ENCODE results near the gene REELD1. TPM values are rescaled to one million over a fixed set of nuclear protein-coding genes. Genes with fewer than 3 reads are reported as not detected.
A peak's percentile ranks its signal among the peaks of the same experiment; 100 is the strongest.

The REELD1 gene
- total RNA-seq (not detected), polyA plus RNA-seq (ENCODE audit: insufficient read depth in 1 of 8, insufficient read length in 8 of 8, low replicate concordance in 1 of 8) (under 1 TPM in 3 of 8 donors, not detected in 5; 0.08 to 0.13 (median 0.11) TPM)
- long read RNA-seq, donor 1 = 0 reads
- long read RNA-seq, donor 2 = 0 reads
- long read RNA-seq, donor 3 = 0 reads
- long read RNA-seq, donor 4 = 0 reads
- long read RNA-seq, donor 5 = 0 reads
- long read RNA-seq, donor 6 = 0 reads
- long read RNA-seq, donor 7 = 0 reads
- long read RNA-seq, donor 8 = 0 reads
- long read RNA-seq, donor 9 = 0 reads
- long read RNA-seq, donor 10 = 0 reads
- long read RNA-seq, donor 11 = 0 reads

DNA sequence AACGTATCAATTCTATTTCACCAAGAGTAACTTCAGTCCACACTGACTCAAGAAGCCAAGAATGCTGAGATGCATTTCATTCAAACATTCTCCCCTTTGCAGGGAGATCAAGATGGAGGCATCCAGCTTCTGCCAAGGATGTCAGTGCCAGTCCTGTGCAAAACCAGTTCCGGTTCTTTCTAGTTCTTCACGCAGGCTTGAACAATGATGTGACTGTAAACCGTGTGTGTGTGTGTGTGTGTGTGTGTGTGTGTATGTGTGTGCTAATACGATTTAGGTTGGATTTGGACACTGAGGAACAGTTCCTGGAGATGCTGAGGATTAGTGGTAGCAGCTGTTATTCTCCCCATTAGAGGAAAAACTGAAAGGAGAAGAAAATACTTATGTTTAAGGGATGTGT lies at the start of gene REELD1:
TSS of gene REELD1 (plus strand) at position 301 of the 400 bp plus-strand sequence. CDS start 2,415 bp downstream, outside the sequence.
- 87% methylated on average over 4 of the region's 5 CpGs for WGBS (ENCODE audit: insufficient coverage)
- Histone ChIP-seq H3K27ac (ENCODE audit: low read length) (no peak within 1 kb of the TSS), H3K9me3 (replicated peaks; ENCODE audit: control insufficient read depth, low read depth, low read length) (no peaks in the 10 kb centered on the region), H3K27me3 (ENCODE audit: control insufficient read depth, insufficient read depth, low read length) (no peaks in the 10 kb centered on the region), H3K4me3 (ENCODE audit: low read length) (no peak within 1 kb of the TSS), H3K4me1 (ENCODE audit: control insufficient read depth, insufficient read depth, low read length) (no peaks in the 10 kb centered on the region), H3K36me3 (ENCODE audit: control insufficient read depth, insufficient read depth, low read length) (no peaks in the 10 kb centered on the region)
- no peak for DNase-seq

DNA sequence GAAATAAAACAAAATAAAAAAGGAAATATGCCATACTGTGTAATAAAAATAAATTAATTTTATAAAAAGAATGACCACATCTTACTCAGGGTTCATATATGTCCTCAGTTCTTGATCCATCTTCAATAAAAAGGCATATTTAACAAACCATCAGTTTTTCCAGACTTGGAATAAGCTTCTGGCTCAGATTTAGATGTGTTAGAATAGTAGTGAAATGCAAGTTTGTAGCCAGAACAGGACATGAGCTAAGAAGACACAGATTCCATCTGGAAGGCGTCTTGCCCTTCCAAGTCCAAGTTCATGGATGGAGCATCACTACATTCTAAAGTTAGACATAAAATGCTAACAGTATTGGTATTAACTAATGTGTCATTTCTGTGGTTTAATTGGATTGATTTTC lies 49.1 kb upstream of the REELD1 start:
- peak; percentile 90 for DNase-seq
- WGBS (ENCODE audit: insufficient coverage) = no CpG with 5 or more reads among the region's 1 CpG
- Histone ChIP-seq H3K36me3 (ENCODE audit: control insufficient read depth, insufficient read depth, low read length) (no peaks in the 10 kb centered on the region), H3K4me3 (ENCODE audit: low read length) (no peak overlapping the region), H3K9me3 (replicated peaks; ENCODE audit: control insufficient read depth, low read depth, low read length) (peaks cover 9% of the 10 kb centered on the region), H3K4me1 (ENCODE audit: control insufficient read depth, insufficient read depth, low read length) (no peaks in the 10 kb centered on the region), H3K27ac (ENCODE audit: low read length) (no peak overlapping the region), H3K27me3 (ENCODE audit: control insufficient read depth, insufficient read depth, low read length) (no peaks in the 10 kb centered on the region)

DNA sequence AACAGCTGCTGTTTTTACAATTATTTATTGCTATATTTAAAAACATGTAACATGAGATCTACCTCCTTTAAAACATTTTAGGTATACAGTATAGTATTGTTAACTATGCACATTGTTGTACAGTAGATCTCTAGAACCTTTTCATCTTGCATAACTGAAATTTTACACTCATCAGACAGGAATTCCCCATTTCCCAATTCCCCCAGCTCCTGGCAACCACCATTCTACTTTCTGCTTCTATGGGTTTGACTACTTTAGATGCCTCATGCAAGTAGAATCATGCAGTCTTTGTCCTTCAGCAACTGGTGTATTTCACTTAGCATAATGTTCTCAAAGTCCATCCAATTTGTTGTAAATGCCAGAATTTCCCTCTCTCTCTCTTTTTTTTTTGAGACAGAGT lies 48.5 kb upstream of the REELD1 start:
- Histone ChIP-seq H3K27me3 (ENCODE audit: control insufficient read depth, insufficient read depth, low read length) (no peaks in the 10 kb centered on the region), H3K27ac (ENCODE audit: low read length) (no peak overlapping the region), H3K36me3 (ENCODE audit: control insufficient read depth, insufficient read depth, low read length) (no peaks in the 10 kb centered on the region), H3K4me3 (ENCODE audit: low read length) (no peak overlapping the region), H3K9me3 (replicated peaks; ENCODE audit: control insufficient read depth, low read depth, low read length) (peaks cover 9% of the 10 kb centered on the region), H3K4me1 (ENCODE audit: control insufficient read depth, insufficient read depth, low read length) (no peaks in the 10 kb centered on the region)
- DNase-seq = no peak

DNA sequence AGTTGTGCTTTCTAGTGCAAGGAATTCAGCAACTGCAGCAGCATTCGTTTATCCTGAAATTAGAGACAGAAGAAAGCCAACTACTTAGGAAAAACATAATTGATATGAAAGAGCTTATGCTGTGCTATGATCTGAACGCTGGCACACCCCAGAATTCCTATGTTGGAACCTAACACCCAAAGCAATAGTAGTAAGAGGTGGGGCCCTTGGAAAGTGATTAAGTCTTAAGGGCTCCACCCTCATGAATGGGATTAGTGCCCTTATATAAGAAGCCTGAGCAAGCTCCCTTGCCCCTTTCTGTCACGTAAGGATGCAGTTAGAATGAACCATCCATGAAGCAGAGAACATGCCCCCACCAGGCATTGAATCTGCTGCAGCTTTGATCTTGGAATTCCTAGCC lies 44.2 kb upstream of the REELD1 start:
- DNase-seq = no peak
- 100% methylated on average over 1 of the region's 3 CpGs for WGBS (ENCODE audit: insufficient coverage)
- H3K36me3 ChIP-seq (ENCODE audit: control insufficient read depth, insufficient read depth, low read length) = no peaks in the 10 kb centered on the region
- H3K4me3 ChIP-seq (ENCODE audit: low read length) = no peak overlapping the region
- no peaks in the 10 kb centered on the region for H3K27me3 ChIP-seq (ENCODE audit: control insufficient read depth, insufficient read depth, low read length)
- no peaks in the 10 kb centered on the region for H3K9me3 ChIP-seq (replicated peaks; ENCODE audit: control insufficient read depth, low read depth, low read length)
- H3K27ac ChIP-seq (ENCODE audit: low read length) = no peak overlapping the region
- no peaks in the 10 kb centered on the region for H3K4me1 ChIP-seq (ENCODE audit: control insufficient read depth, insufficient read depth, low read length)

DNA sequence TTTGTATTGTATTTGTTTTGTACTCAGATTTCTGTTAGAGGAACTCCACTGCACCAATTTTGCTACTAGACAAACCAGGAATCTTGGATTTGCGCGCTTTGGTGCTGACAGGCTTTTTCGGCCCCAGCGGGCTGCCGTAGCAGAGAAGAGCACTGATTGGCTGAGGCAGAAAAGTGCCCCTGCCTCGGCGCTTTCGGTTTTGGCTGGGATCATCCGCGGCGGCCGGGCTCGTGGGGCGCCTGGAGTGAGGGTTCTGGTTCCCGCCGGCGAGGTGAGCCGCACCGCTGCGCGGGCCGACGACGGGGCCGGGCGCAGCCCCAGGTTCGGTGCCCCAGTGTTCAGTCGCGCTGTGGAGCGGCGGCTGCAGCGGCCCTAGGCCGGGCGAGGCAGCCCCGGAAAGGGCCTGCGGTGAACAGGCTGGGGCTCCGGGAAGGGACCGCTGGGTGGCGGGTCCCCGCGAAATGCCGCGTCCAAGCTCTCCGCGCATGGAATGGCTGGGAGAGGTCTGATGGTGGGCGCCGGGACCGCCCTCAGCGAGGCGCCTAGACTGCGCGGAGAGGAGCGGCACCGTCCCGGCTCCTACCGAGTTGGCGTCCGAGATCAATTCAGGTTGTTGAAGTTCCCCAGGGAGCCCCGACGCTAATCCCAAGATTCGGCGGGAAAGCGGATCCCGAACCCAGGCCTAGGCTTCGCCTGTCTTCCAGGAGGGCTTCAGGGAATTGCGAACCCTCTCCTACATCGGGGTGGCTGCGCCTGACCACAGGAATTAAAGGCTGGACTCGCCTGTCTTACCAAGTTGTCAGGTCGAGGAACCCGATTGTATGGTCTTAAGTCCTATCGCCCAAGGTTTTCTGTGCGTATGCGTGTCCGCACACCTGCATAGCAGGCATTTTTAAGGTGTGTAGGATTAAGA lies 38.5 kb upstream of the REELD1 start, which contains the start of gene LSM6:
TSS of gene LSM6 (plus strand) at position 178 of the 913 bp plus-strand sequence. CDS start 7,204 bp downstream, outside the sequence.
- H3K36me3 ChIP-seq (ENCODE audit: control insufficient read depth, insufficient read depth, low read length) = no peaks in the 10 kb centered on the region
- peak; percentile 97 for DNase-seq
- peaks cover 16% of the 10 kb centered on the region for H3K4me1 ChIP-seq (ENCODE audit: control insufficient read depth, insufficient read depth, low read length)
- H3K9me3 ChIP-seq (replicated peaks; ENCODE audit: control insufficient read depth, low read depth, low read length) = no peaks in the 10 kb centered on the region
- no peaks in the 10 kb centered on the region for H3K27me3 ChIP-seq (ENCODE audit: control insufficient read depth, insufficient read depth, low read length)
- WGBS (ENCODE audit: insufficient coverage) = under 1% methylated on average over 69 of the region's 75 CpGs
- peak within 1 kb of the TSS; percentile 87 for H3K4me3 ChIP-seq (ENCODE audit: low read length)
- peak within 1 kb of the TSS; percentile 90 for H3K27ac ChIP-seq (ENCODE audit: low read length)

DNA sequence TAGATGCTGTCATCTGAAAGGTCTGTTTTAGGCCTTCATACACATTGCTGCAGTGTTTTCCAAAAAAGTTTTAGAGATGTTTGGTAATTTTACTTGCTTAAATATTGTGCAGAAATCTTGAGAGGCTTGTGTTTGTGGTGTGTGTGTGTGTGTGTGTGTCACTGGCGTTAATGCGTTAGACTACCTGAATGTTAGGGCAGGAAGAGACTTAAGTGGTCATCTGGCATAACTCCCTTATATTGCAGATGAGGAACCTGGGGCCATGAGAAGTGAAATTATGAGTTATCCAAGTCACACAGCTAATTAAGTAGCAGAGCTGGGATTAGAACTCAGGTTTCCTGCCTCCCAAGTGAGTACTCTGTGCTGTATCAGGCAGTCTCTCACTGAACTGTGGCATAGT lies 37.4 kb upstream of the REELD1 start:
- no peaks in the 10 kb centered on the region for H3K36me3 ChIP-seq (ENCODE audit: control insufficient read depth, insufficient read depth, low read length)
- 40% methylated on average over 1 of the region's 2 CpGs for WGBS (ENCODE audit: insufficient coverage)
- H3K27ac ChIP-seq (ENCODE audit: low read length) = no peak overlapping the region
- no peaks in the 10 kb centered on the region for H3K9me3 ChIP-seq (replicated peaks; ENCODE audit: control insufficient read depth, low read depth, low read length)
- peaks cover 16% of the 10 kb centered on the region for H3K4me1 ChIP-seq (ENCODE audit: control insufficient read depth, insufficient read depth, low read length)
- DNase-seq = no peak
- no peak overlapping the region for H3K4me3 ChIP-seq (ENCODE audit: low read length)
- H3K27me3 ChIP-seq (ENCODE audit: control insufficient read depth, insufficient read depth, low read length) = no peaks in the 10 kb centered on the region

DNA sequence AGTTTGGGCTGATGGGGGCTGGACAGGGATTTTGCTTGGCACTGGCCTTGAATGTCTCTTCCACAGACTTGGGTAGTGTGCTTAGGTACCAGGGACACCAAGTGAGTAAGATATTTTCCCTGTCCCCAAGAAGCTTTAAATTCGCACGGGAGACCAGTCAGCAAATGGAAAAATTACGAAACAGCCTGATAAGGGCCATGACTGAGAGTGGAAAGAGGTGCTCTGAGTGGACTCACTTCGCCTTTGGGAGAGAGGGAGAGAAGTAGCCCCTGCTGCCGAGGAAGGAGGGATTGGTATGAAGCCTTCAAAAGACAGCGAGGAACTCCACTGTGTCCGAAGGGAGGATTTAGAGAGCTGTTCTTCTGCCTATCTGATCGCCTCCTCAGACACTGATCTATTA lies 36.2 kb upstream of the REELD1 start:
- H3K27ac ChIP-seq (ENCODE audit: low read length) = no peak overlapping the region
- H3K27me3 ChIP-seq (ENCODE audit: control insufficient read depth, insufficient read depth, low read length) = no peaks in the 10 kb centered on the region
- 87% methylated on average over 5 of the region's 8 CpGs for WGBS (ENCODE audit: insufficient coverage)
- H3K4me1 ChIP-seq (ENCODE audit: control insufficient read depth, insufficient read depth, low read length) = peaks cover 16% of the 10 kb centered on the region
- no peaks in the 10 kb centered on the region for H3K9me3 ChIP-seq (replicated peaks; ENCODE audit: control insufficient read depth, low read depth, low read length)
- DNase-seq = no peak
- peaks cover 1% of the 10 kb centered on the region for H3K36me3 ChIP-seq (ENCODE audit: control insufficient read depth, insufficient read depth, low read length)
- no peak overlapping the region for H3K4me3 ChIP-seq (ENCODE audit: low read length)

DNA sequence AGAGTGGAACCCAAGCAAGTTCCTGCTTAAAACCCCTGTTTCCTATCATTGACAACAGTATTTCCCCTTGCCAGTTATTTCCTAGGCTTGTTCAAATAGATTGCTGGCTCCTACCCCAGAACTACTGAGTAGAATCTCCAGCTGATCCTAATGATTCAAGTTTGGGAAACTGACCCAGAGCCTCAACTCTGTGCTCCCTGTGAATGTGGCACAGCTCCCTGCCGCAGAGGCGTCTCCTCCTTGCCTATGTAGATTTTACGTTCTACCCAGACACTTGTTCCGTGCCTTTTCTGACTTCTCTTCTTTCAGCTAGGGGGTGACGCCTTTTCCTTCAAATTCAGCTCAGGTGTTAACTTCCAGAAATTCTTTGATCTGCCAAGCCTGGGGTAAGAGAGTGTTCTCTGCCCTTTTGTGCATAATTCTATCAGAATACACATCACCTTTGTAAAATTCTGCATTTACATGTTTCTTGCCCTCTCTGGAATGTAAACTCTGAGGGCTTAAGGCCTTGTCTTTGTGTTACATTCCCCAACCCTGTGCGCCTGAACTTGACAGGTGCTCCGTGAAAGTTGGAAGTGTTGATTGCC lies 34.5 kb upstream of the REELD1 start:
- 77% methylated on average over 4 of the region's 7 CpGs for WGBS (ENCODE audit: insufficient coverage)
- Histone ChIP-seq H3K36me3 (ENCODE audit: control insufficient read depth, insufficient read depth, low read length) (peaks cover 9% of the 10 kb centered on the region), H3K27ac (ENCODE audit: low read length) (no peak overlapping the region), H3K4me3 (ENCODE audit: low read length) (no peak overlapping the region), H3K27me3 (ENCODE audit: control insufficient read depth, insufficient read depth, low read length) (no peaks in the 10 kb centered on the region), H3K9me3 (replicated peaks; ENCODE audit: control insufficient read depth, low read depth, low read length) (no peaks in the 10 kb centered on the region), H3K4me1 (ENCODE audit: control insufficient read depth, insufficient read depth, low read length) (peaks cover 16% of the 10 kb centered on the region)
- no peak for DNase-seq

DNA sequence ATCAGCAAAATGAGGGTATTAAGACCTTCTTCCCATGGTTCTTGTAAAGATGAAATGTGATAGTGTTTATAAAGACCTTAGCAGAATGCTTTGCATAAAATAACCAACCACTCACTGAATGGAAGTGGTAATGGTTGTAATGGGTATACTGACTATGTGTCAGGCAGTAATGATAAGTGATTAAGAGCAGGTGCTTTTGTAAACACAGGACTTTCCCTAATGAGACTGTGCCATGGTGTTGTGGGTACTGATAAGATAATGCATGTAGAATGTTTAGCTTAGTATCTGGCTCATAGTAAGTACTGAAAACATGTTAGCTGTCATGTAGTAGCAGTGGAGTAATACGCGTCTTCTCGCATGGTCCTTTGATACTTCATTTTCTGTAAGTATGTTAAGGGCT lies 31.9 kb upstream of the REELD1 start:
- Histone ChIP-seq H3K36me3 (ENCODE audit: control insufficient read depth, insufficient read depth, low read length) (peaks cover 15% of the 10 kb centered on the region), H3K4me1 (ENCODE audit: control insufficient read depth, insufficient read depth, low read length) (peaks cover 12% of the 10 kb centered on the region), H3K27ac (ENCODE audit: low read length) (no peak overlapping the region), H3K9me3 (replicated peaks; ENCODE audit: control insufficient read depth, low read depth, low read length) (no peaks in the 10 kb centered on the region), H3K4me3 (ENCODE audit: low read length) (no peak overlapping the region), H3K27me3 (ENCODE audit: control insufficient read depth, insufficient read depth, low read length) (no peaks in the 10 kb centered on the region)
- no CpG with 5 or more reads among the region's 3 CpGs for WGBS (ENCODE audit: insufficient coverage)
- DNase-seq = no peak

DNA sequence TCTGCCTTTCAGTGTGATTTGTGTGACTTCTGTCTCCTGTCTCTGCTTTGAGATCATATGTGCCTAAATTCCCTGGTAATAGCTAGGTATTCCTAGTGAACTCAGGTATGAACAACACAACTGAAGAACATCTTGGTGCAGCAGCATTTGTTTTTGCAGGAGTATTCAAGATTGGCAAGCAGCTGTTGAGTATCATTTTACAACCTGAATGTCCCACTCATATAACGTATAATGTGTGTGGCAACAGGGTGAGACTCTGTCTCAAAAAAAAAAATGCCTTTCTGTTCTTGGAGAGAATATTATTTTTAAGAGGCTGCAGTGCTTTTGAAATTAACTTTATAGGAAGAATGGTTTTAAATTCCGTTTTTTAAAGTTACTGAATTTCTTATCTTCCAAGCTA lies 31.1 kb upstream of the REELD1 start:
- H3K27ac ChIP-seq (ENCODE audit: low read length) = no peak overlapping the region
- H3K36me3 ChIP-seq (ENCODE audit: control insufficient read depth, insufficient read depth, low read length) = peaks cover 16% of the 10 kb centered on the region
- no peak for DNase-seq
- WGBS (ENCODE audit: insufficient coverage) = no CpG with 5 or more reads among the region's 2 CpGs
- no peak overlapping the region for H3K4me3 ChIP-seq (ENCODE audit: low read length)
- H3K4me1 ChIP-seq (ENCODE audit: control insufficient read depth, insufficient read depth, low read length) = peaks cover 7% of the 10 kb centered on the region
- H3K9me3 ChIP-seq (replicated peaks; ENCODE audit: control insufficient read depth, low read depth, low read length) = no peaks in the 10 kb centered on the region
- no peaks in the 10 kb centered on the region for H3K27me3 ChIP-seq (ENCODE audit: control insufficient read depth, insufficient read depth, low read length)
